A204.1 (cell line): ENCODE measurements around the gene TBL1XR1.
"Not testable (repeated sequence)": the region's sequence is repeated elsewhere in the genome, so short reads cannot be mapped to it uniquely, and the experiment has no call there.

Source experiments
- FAIRE-seq: peaks from 2 replicates; lab custom pipeline; 2012; peaks lifted over from hg19 to GRCh38; lab: Jason Lieb, UNC

The TBL1XR1 gene

GRCh38 chr3:177013681-177014280 is 183.5 kb downstream of the TBL1XR1 start:
- FAIRE-seq = no peak

GRCh38 chr3:177005718-177006405 is 191.4 kb downstream of the TBL1XR1 start:
- no peak for FAIRE-seq

GRCh38 chr3:177000159-177000558 is 197.1 kb downstream of the TBL1XR1 start:
- FAIRE-seq = not testable (repeated sequence)

- FAIRE-seq = no peak
Measured at GRCh38 chr3:176995946-176996345, 201.3 kb downstream of the TBL1XR1 start.

GRCh38 chr3:176994891-176995781 is 202.1 kb downstream of the TBL1XR1 start:
- FAIRE-seq = no peak

- FAIRE-seq = no peak
Measured at GRCh38 chr3:176994393-176994792, 202.9 kb downstream of the TBL1XR1 start.

- FAIRE-seq = no peak
Measured at GRCh38 chr3:176992978-176993377, 204.3 kb downstream of the TBL1XR1 start.

GRCh38 chr3:176992565-176992964 is 204.7 kb downstream of the TBL1XR1 start:
- no peak for FAIRE-seq

GRCh38 chr3:176988795-176989194 is 208.5 kb downstream of the TBL1XR1 start:
- no peak for FAIRE-seq

- FAIRE-seq = no peak
Measured at GRCh38 chr3:176987901-176988650, 209.2 kb downstream of the TBL1XR1 start.

GRCh38 chr3:176978441-176978840 is 218.8 kb downstream of the TBL1XR1 start:
- no peak for FAIRE-seq

GRCh38 chr3:176977331-176977730 is 220.0 kb downstream of the TBL1XR1 start:
- no peak for FAIRE-seq

- FAIRE-seq = no peak
Measured at GRCh38 chr3:176976586-176976985, 220.7 kb downstream of the TBL1XR1 start.

- FAIRE-seq = no peak
Measured at GRCh38 chr3:176974279-176974678, 223.0 kb downstream of the TBL1XR1 start.

- no peak for FAIRE-seq
Measured at GRCh38 chr3:176971613-176972174, 225.6 kb downstream of the TBL1XR1 start.

GRCh38 chr3:176970770-176971169 is 226.5 kb downstream of the TBL1XR1 start:
- FAIRE-seq = no peak

GRCh38 chr3:176969506-176969905 is 227.8 kb downstream of the TBL1XR1 start:
- FAIRE-seq = no peak
